GM21619 (cell line): ENCODE data around the gene TSPAN11.

ENCODE experiments used
- ATAC-seq: cut with Tn5 transposase; IDR thresholded peaks from one replicate; pipeline ENCODE4 v1.9.1; 2021; ENCODE audit not compliant: unreplicated experiment

TSPAN11 gene

GRCh38 chr12:31037931-31038330, 111.4 kb downstream of the TSPAN11 start:
- ATAC-seq = no peak

GRCh38 chr12:31041033-31041564, 114.6 kb downstream of the TSPAN11 start:
- ATAC-seq = no peak
